ENCODE results near the gene SMIM13.

SMIM13 gene

DNA sequence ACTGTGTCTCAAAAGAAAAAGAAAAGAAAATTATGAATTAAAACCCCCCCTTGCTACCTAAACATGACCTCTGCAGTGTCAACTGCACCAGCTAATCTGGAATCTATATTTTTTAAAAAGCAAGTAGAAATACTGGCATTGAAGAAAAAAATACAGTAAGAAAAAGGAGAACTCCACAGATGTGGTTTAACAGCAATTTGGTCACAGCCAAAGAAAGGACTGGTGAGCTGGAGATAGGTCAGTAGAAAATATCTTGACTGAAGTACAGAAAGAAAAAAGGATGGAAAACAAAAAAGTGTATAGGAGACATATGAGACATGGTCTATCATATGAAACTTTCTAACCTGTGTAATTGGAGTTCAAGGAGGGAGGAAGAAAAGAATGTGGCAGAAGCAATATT is 62.0 kb downstream of the SMIM13 start:
- no peak for DNase-seq (ENCODE audit: low read depth)

DNA sequence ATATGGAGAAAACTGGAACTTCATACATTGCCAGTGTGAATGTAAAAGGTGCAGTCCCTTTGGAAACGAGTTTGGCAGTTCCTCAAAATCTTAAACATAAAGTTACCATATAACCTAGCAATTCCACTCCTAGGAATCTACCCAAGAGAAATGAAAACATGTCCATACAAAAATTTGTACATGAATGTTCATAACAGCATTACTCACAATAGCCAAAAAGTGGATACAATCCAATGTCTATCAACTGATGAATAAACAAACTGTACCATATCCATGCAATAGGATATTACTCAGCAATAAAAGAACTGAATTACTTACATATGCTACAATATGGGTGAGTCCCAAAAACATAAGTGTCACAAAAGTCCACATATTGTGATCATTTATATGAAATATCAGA is 66.6 kb downstream of the SMIM13 start:
- DNase-seq (ENCODE audit: low read depth) = no peak

DNA sequence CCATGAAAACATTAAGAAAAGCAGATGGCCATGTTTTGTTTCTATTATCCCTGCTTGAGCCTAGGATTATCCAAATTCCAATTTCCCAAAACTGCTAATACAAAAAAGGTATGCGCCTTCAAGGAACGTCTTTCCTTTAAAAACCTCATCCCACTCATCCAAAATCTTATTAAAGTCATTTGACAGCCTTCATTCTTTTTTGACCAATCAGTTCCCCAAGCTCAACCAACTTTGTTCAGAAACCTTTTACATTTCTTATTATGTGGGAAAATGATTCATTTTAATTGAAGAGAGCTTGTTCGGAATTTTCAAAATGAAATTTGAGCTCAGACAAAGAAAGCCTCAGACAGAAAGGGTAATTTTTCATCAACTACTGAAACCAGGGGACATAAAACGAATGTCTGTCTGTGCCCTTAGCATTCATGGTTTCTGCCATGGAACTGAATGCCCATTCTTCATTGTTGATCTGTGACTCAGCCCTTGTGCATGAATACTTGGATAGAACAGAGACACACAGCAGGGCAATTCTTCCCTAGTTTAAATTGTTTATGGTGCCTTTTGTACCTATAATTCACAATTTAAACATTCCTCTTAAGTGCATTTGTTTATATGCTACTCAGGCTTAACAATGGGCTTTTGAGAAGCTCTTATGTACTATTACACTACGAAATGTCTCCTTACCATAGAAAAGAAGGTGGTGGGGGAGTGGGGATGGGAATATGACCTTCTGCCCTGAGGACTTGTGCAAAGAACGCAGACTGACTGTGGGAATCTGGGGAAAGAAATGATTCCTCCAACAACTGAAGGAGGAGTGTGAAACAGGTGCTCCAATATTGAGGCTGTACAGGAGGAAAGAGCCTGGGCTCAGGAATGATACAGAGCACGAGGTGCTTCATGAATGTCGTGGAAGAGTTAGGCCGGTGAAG is 67.7 kb downstream of the SMIM13 start:
- no peak for DNase-seq (ENCODE audit: low read depth)

DNA sequence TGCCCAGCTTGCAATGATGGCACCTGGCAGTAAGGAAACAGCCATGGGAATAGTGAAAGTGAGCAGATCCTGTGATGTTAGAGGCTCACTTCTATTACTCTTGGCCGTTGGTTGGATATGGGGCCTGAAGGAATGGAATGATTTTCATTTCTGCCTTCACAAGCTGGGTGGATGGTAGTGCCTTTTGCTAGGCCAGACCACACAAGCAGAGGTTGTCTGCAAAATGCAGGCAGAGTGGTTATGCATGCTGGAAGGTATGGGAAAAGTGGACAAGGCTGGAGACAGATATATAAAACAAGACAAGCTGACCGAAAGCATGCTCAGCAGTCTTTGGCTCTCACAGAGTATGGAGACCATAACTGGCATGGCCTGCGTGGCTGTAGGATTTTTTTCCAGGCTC is 68.6 kb downstream of the SMIM13 start:
- DNase-seq (ENCODE audit: low read depth) = no peak

DNA sequence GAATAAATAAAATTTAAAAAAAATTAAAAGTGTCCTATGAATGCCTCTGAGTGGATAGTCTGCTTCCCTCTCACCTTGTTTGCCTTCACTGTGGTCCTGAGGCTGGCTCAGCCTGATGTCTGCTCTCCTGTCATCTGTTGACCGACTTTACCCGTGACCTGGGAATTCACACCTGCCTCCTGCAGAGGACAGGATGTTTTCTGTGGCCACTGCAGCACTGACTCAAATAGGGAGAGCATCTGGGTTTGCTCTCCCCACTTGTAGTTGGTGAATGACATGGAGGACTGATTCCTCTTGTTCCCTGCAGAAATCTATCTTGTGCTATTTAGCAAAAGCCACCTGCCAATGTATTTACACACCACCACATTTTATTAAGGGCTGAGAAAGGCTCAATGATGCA is 70.3 kb downstream of the SMIM13 start:
- DNase-seq (ENCODE audit: low read depth) = no peak

DNA sequence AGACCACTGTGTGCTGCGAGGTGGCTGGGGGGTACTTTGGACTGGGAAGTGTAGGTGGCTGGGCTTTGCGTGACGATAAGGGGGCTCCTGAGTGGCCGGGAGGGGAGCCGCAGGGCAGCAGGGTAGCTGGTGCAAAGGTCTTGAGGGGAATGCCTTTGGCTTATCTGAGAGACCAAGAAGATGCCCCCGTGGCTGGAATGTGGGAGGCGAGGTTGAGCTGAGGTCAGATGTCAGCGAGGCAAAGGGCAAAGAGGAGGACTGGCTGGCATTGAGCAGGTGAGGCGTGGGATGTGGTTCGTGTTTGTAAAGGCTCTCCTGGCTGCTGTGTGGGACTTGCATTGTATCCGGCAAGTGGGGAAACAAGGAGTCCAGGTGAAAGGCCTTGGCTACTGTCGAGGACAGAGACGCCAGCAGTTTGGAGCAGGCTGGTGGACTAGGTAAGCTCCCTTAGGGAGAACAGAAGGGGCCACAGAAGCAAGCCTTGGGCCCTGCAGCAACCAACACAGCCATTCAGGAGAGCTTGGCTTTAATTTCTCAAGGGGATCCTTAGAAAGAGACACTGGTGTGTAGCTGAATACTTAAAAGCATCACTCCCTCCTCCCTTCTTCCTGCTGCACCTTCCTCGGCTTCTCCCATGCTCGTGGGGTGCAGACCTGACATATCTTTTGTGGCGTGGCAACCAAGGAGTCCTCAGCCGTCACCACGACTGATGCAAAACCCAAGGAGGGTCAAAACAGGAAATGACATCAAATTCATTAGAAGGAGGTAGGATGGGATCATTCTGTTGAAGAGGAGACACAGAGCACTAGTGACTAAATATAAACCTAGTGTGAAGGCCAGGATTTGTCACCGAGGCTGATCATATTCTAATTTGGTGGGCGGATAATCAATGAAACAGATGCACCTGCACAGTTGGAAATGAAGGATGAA is 71.3 kb downstream of the SMIM13 start:
- no peak for DNase-seq (ENCODE audit: low read depth)

DNA sequence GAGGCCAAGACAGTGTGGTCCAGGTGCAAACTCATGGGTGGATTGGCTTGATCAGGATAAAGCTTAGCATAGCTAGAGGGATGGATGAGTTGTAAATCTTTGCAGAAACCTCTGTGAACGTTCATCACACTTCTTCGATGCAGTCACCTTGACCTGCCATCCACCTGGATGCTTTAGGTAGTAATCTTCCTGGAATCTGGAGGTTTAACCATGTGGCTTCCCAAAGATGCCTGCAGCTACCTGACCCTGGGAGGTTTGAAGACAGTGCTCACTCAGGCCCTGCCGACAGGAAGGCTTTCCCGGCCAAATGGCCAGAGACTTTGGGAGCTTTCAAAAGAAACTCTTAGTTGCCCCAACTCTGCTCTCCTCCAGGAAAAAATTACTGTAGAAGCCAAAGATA is 73.3 kb downstream of the SMIM13 start:
- DNase-seq (ENCODE audit: low read depth) = no peak

DNA sequence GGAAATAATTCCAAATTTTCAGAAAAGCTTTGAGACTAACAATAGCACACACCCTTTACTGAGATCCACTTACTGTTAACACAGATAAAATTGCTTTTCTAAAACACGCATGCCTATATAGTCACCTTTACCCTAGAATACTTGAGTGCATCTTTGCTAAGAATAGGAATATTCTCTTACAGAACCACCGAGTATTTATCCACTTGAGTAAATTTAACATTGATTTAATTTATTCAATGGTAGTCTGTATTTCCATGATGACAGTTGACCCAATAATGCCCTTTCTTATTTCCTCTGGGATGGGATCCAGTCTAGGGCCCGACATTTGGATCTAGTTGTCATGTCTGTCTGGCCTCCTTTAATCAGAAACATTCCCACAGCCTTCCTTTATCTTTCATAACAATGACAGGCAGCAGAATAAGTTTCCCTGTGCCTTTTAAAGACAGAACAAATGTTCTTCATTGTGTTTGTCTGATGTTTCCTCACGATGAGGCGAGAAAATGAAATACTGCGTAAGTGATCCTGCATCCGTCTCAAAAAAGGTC is 74.5 kb downstream of the SMIM13 start:
- DNase-seq (ENCODE audit: low read depth) = no peak

DNA sequence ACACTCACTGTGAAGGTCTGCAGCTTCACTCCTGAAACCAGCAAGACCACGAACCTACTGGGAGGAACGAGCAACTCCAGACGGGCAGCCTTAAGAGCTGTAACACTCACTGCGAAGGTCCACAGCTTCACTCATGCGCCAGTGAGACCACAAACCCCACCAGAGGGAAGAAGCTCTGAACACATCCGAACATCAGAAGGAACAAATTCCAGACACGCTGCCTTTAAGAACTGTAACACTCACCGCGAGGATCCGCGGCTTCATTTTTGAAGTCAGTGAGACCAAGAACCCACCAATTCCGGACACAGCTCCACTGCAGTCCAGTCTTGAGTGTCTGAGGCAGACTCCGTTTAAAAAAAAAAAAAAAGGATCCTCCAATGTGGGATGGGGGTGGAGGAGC is 78.3 kb downstream of the SMIM13 start:
- no peak for DNase-seq (ENCODE audit: low read depth)

DNA sequence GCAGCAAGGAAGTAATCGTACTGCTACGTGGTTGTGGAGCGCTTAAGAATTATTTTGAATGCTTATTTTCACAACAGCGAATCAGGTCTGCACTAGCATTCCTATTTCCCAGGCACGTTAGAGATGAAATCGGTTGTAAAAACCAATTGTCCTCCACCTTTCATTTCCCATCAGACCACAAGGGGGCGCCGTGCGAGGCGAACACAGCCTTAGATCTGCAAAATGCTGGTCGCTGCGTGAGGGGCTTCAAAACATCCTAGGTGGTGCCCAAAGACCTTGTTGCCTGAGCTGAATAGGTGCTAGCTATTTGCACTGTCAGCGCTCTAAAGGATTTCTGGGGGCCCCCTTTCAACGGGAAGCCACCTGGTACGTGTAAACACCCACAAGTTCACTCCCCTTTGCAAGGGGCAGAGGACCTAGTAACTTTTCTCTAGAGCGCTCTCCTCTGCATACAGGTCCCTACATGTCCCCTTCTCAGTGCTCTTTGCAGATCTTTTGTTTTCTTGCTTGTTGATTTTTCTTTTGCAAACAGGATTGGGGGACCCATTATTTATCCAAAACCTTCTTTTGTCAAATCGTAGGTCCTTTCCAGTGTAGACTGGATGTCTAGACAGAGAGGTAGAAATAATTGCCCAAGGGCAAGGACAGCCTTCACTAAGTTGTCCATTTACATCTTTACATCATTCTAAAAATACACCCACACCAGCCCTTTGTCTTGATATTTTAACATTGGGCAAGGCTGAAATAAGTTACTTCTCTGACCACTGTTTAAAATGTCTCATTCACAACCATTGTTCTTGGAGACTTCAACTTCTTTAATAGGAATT is 79.1 kb downstream of the SMIM13 start:
- DNase-seq (ENCODE audit: low read depth) = peak; percentile 68

DNA sequence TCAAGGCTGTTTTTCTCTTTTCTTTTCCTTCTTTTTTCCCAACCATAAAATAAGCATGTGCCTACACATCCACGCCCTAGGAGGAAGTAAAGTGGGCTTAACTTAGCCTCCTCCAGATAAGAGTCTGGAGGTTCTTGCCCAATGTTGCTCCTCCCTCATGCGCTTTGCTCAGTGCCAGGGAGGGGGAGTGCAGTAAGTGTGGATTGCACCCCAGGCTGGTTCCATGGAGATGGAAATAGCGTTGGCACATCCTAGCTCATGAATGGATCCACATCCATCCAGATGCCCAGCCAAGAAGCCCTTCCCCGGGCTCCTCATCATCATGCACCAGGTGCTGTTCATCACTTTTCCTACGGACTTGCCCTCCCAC is 80.6 kb downstream of the SMIM13 start:
- DNase-seq (ENCODE audit: low read depth) = no peak

DNA sequence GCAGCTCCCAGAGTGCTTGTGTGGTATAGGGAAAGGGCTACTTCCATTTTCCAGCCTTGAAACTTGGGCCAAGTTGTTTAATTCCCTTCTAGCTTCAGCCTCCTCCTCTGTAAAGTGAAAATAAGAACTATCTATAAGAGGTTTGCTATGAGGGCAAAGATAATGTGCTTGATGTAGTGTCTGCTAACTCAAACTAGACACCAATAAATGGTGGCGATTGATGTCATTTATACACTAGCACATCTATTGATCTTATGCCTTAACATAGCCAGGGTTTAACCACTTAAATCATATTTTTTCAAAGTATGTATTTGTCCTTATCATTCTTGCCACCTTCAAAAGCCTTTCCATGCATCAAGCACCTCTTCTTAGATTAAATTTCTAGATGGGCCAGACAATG is 83.6 kb downstream of the SMIM13 start:
- no peak for DNase-seq (ENCODE audit: low read depth)

DNA sequence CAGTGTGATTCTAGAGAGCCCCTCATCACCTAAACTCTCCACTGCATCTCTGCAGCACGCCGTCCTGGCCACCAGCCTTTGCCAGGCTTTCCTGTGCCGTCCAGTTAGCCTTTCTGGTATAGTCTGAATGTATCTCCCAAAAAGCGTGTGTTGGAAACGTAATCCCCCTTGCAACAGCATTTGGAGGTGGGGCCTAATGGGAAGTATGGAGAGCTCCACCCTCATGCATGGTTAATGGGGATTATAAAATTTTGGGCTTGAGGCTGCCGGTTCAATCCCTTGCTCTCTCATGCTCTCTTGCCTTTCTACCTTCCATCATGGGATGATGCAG is 85.4 kb downstream of the SMIM13 start:
- DNase-seq (ENCODE audit: low read depth) = no peak

DNA sequence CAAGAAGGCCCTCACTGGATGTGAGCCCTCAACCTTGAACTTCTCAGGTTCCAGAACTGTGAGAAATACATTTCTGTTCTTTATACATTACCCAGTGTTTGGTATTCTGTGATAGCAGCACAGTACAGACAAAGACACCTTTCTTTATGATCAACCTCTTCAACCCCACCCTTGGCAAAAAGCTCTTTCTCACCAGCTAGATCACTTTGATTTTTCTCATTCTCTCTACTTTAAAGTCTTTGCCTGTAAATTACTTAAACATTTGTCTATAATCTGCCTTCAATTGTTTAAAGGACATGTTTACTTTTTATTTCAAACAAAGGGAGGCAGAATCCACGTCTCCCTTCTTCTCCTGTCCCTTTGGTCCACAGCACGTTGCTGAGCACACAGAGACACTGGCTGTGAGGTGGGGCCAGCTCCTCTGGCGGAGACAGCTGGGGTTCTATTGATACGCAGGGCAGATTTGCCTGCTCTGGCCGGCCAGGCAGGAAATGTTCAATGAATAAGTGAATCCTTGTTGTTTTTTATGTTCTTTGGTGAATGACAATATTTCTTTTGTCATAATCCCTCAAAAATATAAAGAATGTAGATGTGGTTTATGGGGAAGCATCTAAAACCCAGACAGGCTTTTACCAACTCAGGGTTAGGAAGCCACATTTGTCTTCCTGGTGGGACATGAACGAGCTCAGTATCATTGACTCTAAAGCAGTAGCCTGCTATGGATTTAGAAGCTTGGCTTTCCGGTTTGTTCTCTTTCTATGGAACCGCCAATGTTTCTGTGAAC is 86.0 kb downstream of the SMIM13 start:
- DNase-seq (ENCODE audit: low read depth) = no peak

DNA sequence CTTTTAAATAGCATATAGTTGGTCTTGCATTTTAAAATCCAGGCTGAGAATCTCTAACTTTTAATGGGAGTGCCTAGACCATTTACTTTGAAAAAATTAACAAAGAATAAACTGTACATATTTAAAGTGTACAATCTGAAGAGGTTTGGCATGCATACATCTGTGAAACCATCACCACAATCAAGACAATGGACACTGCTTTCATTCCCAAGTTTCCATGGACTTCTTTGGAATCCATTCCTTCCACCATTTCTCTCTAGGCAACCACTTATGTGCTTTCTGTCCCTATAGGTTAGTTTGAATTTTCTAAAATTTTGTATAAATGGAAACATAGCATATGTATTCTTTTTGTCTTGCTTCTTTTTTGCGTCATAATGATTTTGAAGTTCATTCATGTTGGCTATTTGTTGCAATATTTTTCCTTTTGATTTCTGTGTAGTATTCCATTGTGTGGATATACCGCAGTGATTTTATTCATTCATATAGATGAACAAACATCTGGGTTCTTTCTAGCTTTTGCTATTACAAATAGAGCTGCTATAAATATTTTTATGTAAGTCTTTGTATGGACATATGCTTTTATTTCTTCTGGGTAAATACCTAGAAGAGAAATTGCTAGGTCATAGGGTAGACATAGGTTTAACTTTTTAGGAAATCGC is 88.0 kb downstream of the SMIM13 start:
- DNase-seq (ENCODE audit: low read depth) = no peak

DNA sequence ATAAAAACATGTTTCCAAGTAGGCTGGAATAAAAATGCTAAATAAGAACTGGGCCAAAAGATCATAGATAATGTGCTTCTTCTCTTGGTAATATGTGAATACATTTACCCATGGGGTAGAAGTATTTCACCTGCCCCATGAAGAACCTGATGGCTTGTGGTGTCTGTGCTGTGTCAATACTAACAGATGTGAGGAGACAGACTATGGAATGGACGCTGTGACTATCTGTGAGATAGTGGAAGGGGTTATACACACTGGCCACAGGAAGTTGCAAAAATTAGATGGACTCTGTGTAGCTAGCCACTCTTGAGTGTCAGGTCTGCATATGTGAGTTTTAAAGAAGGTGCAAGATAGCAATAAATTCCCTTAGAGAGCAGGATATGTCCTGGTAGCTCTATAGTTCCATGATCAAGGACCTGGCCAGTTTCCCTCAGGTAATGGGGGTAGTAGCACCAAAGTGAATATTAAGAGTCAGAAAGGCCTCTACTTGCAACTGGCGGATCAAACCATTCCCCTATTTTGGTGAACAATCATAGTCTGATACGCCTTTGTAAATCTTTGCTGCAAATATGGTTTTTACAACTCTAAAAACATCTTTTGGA is 90.2 kb downstream of the SMIM13 start:
- no peak for DNase-seq (ENCODE audit: low read depth)

DNA sequence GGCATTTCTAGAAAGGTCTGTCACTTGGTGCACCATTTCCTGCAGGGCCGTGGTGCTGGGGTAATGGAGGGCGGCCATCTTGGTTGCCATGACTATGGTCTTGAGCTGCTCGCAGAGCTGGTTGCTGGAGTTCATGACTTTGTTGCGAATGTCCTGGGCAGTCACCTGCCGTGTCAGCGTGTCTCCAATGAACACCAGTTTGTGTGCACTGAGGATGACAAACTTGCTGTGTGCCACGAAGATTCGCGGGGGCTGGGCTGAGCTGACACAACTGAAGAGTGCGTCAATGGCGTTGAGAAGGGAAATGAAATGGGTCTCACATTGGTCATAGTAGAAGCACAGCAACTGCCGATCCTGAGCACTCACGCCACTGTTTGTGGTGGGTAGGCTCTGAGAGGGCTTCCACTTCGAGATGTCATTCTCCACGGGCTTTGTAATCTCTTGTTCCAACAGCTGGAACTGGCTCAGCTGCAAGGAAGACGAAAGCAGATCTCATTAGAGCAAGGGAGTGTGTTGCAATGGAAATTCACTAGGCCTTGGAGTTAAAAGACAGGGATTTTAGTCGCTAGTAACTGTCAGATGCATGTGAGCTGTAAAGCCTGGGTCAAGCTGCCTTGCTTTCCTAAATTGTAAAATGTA is 91.7 kb downstream of the SMIM13 start:
- no peak for DNase-seq (ENCODE audit: low read depth)

DNA sequence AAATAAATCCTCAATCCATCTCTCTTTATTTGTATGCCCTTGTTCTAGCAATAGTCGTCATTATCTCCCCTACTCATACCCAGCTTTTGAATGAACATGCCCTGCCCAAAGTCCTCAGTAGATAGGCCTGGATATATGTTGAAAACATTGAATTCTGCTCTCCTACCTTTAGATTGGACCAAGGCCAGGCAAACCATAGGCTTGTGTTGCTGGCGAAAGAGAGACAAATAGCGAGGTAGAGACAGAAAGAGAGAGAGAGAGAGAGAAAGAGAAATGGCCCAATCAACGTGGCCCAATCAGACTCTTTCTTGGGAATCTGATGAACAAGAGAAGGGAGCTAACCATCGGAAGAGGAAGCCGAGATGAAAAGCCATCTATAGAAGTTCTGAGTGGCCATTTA is 93.7 kb downstream of the SMIM13 start:
- DNase-seq (ENCODE audit: low read depth) = no peak

Measured in stimulated activated CD8-positive, alpha-beta memory T cell treated with anti-CD3 and anti-CD28 coated beads, Interleukin-4, amount 100 ng/mL, for 24 hours (primary cell).